ENCODE data around the gene SPATA13. TPM values are rescaled to one million over a fixed set of nuclear protein-coding genes. Genes with fewer than 3 reads are reported as not detected.
"Not testable (repeated sequence)": the region's sequence is repeated elsewhere in the genome, so short reads cannot be mapped to it uniquely, and the experiment has no call there.

The SPATA13 gene
- 10 to 100 TPM; 55.4 to 59.2 TPM for total RNA-seq

DNA sequence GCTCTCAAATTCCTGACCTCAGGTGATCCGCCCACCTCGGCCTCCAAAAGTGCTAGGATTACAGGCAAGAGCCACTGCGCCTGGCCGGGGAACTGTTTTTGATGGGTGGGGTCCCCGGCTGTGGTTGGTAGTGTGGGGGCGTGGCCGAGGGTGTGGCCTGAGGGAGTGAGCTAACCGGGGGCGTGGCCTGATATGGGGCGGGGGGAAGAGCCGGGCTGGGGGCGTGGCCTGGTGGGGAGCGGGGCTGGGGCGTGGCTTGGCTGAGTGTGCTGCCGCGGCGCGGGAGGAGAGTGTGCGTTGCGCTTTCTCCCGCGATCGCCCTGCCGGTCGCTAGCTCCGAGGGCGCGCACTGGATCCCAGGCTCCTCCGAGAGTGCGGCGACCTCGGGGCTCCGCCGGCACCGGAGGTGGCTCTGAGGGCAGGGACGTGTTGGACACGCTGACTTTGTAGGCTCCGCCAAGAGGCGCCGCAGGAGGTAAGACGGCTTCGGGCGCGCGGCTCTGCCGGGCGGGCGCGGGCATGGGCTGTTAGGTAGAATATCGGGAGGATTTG lies at the start of gene SPATA13:
TSS of gene SPATA13 (plus strand) at position 263 of the 552 bp plus-strand sequence. CDS start 62,210 bp downstream, outside the sequence.
- Mint-ChIP-seq H3K36me3 (ENCODE audit: low read depth) (no peaks in the 10 kb centered on the region), H3K27me3 (peaks cover 10% of the 10 kb centered on the region), H3K27ac (peak within 1 kb of the TSS; percentile 18), H3K4me1 (peaks cover 25% of the 10 kb centered on the region), H3K4me3 (peak within 1 kb of the TSS; percentile 84), H3K9me3 (no peaks in the 10 kb centered on the region)
- DNase-seq, result peak; percentile 94
- POLR2A ChIA-PET, result interaction anchor here (0.7 to 2.2 kb wide), 13 partner anchors 8 to 272 kb away, joined by 3 to 12 read pairs (median 4); no protein-coding TSS in a partner anchor
- CTCF ChIA-PET, result interaction anchor here (0.6 to 2.1 kb wide), 11 partner anchors 16 to 140 kb away, joined by 3 to 11 read pairs (median 4); no protein-coding TSS in a partner anchor

DNA sequence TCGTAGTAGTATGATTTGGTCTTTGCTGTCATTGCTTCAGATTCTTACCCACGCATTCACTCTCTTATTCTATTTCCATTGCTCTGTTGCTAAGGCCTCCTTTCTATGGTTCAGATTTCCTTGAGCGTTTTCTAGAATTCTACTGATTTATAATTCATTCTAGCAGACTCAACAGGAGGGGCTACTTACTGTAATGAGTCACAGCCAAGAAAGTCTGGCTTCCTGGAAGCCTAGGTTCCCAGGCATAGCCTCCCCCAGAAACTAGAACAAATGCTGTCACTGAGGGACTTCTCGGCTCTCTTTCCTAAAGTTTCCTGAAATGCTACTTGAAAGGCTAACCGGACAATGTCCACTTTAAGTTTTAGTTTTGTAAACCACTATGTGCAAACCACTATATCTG lies 47.7 kb upstream of the SPATA13 start:
- ChIA-PET POLR2A (no interaction called here), CTCF (no interaction called here)
- Mint-ChIP-seq H3K36me3 (ENCODE audit: low read depth) (no peaks in the 10 kb centered on the region), H3K27me3 (peaks cover 23% of the 10 kb centered on the region), H3K27ac (no peak overlapping the region), H3K4me3 (no peak overlapping the region), H3K9me3 (no peaks in the 10 kb centered on the region), H3K4me1 (peaks cover 13% of the 10 kb centered on the region)
- DNase-seq, result no peak

DNA sequence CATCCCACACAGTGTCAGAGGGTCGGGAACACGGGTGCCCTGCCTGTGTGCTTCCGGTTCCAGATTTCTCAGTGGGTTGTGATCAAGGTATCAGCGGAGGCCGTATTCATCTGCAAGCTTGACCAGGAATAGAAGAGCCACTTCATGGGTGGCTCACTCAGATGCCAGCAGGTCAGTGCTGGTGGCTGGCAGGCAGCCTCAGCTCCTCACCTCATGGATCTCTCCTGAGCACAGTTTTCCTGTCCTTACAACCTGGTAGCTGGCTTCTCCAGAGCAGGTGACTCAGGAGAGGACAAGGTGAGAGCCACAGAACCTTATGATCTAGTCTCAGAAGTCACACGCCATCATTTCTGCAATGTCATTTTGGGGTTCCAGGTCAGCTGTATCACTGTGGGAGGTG lies 44.8 kb upstream of the SPATA13 start:
- H3K27me3 Mint-ChIP-seq, result peaks cover 13% of the 10 kb centered on the region
- H3K27ac Mint-ChIP-seq, result no peak overlapping the region
- DNase-seq, result no peak
- no peaks in the 10 kb centered on the region for H3K9me3 Mint-ChIP-seq
- H3K36me3 Mint-ChIP-seq (ENCODE audit: low read depth), result no peaks in the 10 kb centered on the region
- POLR2A ChIA-PET, result no interaction called here
- no peak overlapping the region for H3K4me3 Mint-ChIP-seq
- CTCF ChIA-PET, result no interaction called here
- H3K4me1 Mint-ChIP-seq, result peaks cover 24% of the 10 kb centered on the region

DNA sequence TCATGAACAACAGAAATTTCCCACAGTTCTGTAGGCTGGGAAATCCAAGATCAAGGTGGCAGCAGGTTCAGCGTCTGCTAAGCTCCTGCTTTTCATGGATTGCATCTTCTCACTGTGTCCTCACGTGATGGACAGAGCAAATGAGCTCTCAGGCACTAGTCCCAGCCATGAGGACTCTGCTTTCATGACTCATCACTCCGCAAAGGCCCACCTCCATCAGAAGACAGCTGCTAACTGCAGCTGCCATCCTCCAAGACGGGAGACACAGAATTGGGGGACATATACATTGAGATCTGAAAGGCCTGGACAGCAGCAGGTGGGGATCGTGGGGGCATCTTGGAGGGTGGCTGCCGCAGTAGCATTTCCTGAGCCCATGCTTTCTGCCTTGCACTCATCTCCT lies 44.4 kb upstream of the SPATA13 start:
- Mint-ChIP-seq H3K27ac (no peak overlapping the region), H3K4me1 (peaks cover 29% of the 10 kb centered on the region), H3K36me3 (ENCODE audit: low read depth) (no peaks in the 10 kb centered on the region), H3K4me3 (no peak overlapping the region), H3K27me3 (peaks cover 13% of the 10 kb centered on the region), H3K9me3 (no peaks in the 10 kb centered on the region)
- POLR2A ChIA-PET, result no interaction called here
- no peak for DNase-seq
- CTCF ChIA-PET, result no interaction called here

DNA sequence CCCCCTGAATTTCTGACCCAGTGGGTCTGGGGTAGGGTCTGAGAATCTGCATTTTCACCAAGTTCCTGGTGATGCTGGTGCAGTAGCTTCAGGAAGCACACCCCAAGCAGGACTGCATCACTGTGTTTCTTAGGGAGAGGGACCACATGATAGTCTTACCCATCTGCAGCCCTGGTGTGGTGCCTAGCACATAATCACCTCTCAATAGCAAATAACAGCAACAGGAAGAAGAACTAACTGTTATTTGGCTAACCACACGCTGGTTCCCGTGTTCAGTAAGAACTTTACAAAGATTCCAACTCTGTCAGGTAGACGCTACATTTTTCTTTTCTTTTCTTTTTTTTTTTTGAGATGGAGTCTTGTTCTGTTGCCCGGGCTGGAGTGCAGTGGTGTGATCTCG lies 41.9 kb upstream of the SPATA13 start:
- H3K4me1 Mint-ChIP-seq, result peaks cover 46% of the 10 kb centered on the region
- ChIA-PET POLR2A (no interaction called here), CTCF (no interaction called here)
- H3K27me3 Mint-ChIP-seq, result peaks cover 6% of the 10 kb centered on the region
- DNase-seq, result no peak
- H3K9me3 Mint-ChIP-seq, result no peaks in the 10 kb centered on the region
- H3K4me3 Mint-ChIP-seq, result no peak overlapping the region
- H3K27ac Mint-ChIP-seq, result no peak overlapping the region
- H3K36me3 Mint-ChIP-seq (ENCODE audit: low read depth), result no peaks in the 10 kb centered on the region

DNA sequence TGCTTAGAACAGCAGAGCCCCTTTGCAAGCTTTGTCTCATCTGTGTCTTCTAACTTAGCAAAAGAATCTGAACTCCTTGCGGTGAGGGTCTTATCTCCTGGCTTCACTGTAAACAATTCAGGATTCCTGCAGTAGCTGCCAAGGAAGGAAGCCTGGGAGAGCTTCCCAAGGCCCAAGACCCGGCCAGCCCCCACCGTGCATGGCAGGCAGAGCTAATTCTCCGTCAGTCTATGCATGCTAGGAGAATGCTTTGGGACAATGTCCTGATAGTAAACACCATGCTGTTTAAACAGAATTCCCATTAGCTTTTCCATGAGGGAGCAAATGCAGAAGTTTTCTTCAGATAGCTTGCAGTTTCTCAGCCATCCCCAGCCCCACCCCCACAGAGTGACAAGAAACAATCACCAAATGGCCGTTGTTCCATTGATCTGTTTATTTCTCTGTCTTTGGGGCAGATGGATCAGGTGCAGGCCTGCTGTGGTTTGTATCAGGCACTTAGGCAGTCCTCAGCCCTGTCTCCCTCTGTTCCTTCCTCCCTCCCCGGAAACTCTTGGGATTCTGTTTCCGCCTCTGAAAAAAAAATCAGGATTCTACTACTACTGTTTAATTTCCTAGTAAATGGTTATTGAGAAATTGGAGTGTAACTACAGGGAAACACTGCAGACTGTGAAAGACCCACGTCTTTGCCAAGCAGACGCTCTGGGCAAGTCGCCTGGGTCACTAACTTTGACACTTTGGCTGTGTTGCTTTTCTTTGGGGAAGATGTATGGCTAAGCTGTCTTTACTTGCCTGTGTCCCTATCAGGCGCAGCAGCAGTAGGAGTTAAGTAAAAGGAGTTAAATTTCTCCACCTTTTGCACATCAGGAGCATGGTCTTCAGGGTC lies 40.7 kb upstream of the SPATA13 start:
- H3K27ac Mint-ChIP-seq, result no peak overlapping the region
- H3K9me3 Mint-ChIP-seq, result no peaks in the 10 kb centered on the region
- CTCF ChIA-PET, result no interaction called here
- H3K4me1 Mint-ChIP-seq, result peaks cover 49% of the 10 kb centered on the region
- no peaks in the 10 kb centered on the region for H3K36me3 Mint-ChIP-seq (ENCODE audit: low read depth)
- H3K4me3 Mint-ChIP-seq, result no peak overlapping the region
- POLR2A ChIA-PET, result interaction anchor here (1.1 kb wide), 1 partner anchor 10 kb away, joined by 3 read pairs; no protein-coding TSS in a partner anchor
- no peak for DNase-seq
- H3K27me3 Mint-ChIP-seq, result peaks cover 6% of the 10 kb centered on the region

DNA sequence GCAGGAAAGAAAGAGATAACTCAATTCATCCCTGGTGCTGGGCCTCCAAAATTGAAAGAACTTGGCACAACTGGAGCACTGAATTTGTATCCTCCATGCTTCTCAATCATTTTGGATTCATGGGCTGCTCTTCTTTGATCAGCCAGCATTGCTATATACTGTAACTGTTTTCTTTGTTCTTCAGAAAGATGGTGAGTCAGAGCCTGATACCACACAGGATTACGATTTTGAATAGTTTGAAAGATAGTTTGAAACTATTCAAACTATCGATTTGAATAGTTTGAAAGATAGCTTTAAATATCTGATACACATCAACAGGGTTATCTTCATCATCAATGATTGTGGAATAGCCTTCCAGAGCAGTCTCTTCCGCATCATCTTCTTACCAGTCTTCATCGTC lies 38.5 kb upstream of the SPATA13 start:
- Mint-ChIP-seq H3K27ac (peak overlapping the region; percentile 44), H3K4me3 (peak overlapping the region; percentile 11), H3K4me1 (peaks cover 67% of the 10 kb centered on the region)
- POLR2A ChIA-PET, result interaction anchor here (1.9 to 2.0 kb wide), 2 partner anchors 8 to 25 kb away, joined by 7 to 8 read pairs; no protein-coding TSS in a partner anchor
- not testable (repeated sequence) for H3K9me3 Mint-ChIP-seq; DNase-seq; H3K36me3 Mint-ChIP-seq (ENCODE audit: low read depth); H3K27me3 Mint-ChIP-seq
- CTCF ChIA-PET, result interaction anchor here (1.0 to 1.1 kb wide), 2 partner anchors 68 kb away, joined by 3 read pairs; no protein-coding TSS in a partner anchor

DNA sequence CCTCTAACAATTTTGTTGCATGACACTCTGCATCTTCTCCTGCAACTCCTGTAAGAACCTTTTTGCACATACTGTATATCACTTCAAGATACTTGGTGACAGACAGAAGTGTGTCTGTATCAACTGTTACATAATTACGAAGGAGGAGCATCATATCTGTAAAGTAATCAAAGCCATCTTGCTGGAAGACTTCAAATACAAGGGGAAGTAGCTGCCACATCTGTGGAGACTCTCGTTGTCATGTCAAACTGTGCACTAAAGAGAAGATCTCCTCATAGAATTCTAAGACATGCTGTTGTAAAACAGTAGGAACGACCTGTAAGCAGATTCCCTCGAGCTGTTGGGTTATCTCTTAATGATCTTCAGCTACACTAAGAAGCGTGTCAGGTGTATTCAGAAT lies 38.0 kb upstream of the SPATA13 start:
- Mint-ChIP-seq H3K4me3 (no peak overlapping the region), H3K36me3 (ENCODE audit: low read depth) (no peaks in the 10 kb centered on the region), H3K27me3 (peaks cover 5% of the 10 kb centered on the region), H3K9me3 (no peaks in the 10 kb centered on the region), H3K27ac (peak overlapping the region; percentile 16), H3K4me1 (peaks cover 72% of the 10 kb centered on the region)
- ChIA-PET CTCF (interaction anchor here (0.6 to 1.1 kb wide), 2 partner anchors 15 to 69 kb away, joined by 3 to 4 read pairs; no protein-coding TSS in a partner anchor), POLR2A (interaction anchor here (2.0 kb wide), 1 partner anchor 25 kb away, joined by 7 read pairs; no protein-coding TSS in a partner anchor)
- no peak for DNase-seq

DNA sequence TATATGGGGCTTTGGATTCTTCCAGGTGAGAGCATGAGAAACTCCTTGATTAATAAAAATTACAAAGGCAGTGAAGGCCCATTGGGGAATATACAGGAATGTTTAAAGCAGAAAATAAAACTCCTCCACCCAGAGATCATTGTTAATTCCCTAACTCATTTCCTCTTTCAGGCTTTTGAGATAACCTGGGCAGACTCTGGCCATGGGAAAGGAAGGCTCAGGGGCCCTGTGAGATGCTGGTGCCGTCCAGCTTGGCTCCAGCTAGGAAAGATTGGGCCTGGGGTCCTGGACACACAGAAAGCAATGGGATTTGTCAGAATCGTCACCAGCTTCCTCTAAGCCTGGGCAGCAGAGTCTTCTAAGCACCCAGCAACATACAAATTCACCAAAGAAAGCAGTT lies 36.8 kb upstream of the SPATA13 start:
- Mint-ChIP-seq H3K9me3 (no peaks in the 10 kb centered on the region), H3K36me3 (ENCODE audit: low read depth) (no peaks in the 10 kb centered on the region), H3K4me1 (peaks cover 71% of the 10 kb centered on the region), H3K27ac (no peak overlapping the region), H3K27me3 (peaks cover 5% of the 10 kb centered on the region), H3K4me3 (no peak overlapping the region)
- ChIA-PET CTCF (no interaction called here), POLR2A (no interaction called here)
- no peak for DNase-seq

DNA sequence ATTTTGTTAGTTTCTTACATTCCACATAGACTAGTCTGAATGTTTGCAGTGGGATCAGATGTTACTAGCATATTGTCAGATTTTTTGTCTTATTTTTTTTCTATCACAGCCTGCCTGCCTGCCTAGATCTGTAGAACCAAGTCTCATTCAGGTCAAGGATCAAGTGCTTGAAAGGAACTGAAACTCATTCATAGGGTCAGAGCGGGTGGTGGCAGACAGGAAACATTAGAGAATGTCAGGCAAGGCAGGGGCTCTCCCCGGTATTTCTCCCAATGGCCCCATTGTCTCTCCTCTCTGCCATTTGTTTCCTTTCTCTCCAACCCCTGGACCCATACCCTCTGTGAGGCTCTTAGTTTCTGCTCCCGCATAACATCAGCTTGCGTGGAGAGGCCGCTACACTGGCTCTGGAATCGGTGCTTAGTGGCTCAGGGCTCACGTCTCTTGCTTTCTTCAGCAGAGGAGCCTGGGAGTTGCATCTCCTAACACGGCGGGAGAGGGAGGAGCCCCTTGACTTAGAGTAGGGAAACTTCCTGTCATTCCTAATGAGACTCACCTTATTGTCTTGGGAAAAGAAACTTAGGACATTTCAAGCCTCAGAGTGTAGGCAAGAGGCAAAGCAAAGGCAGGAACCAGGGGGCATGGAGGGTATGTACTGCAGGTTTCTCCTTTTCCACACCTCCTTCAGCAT lies 35.6 kb upstream of the SPATA13 start:
- CTCF ChIA-PET, result no interaction called here
- Mint-ChIP-seq H3K27me3 (peaks cover 5% of the 10 kb centered on the region), H3K27ac (no peak overlapping the region), H3K9me3 (no peaks in the 10 kb centered on the region), H3K4me3 (no peak overlapping the region), H3K36me3 (ENCODE audit: low read depth) (no peaks in the 10 kb centered on the region), H3K4me1 (peaks cover 71% of the 10 kb centered on the region)
- DNase-seq, result no peak
- POLR2A ChIA-PET, result no interaction called here

DNA sequence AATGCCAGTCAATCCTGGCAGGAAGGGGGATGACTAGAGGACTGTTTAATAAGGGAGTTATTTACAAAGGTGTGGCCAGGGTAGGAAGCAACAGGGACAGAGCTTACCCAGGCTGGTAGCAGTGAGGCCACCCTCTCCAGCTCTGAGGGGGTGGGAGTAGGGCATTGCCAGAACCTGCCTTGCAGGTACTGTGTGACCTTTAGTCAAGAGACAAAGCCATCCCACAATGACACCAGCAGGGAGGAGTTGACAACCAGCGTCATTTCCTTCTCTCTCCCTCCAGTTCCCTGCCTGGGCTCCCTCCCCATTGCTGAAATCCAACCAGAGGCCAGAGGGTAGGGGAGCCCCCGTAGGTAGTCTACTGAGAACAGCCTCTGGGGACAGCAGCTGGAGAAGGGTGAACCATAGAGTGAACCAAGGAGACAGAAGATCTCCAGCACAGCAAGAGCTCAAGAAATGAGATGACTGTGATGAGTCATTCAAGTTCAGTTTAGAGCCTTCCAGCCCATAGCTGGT lies 33.3 kb upstream of the SPATA13 start:
- Mint-ChIP-seq H3K9me3 (peaks cover 11% of the 10 kb centered on the region), H3K4me1 (peaks cover 64% of the 10 kb centered on the region), H3K27ac (peak overlapping the region; percentile 52), H3K4me3 (no peak overlapping the region), H3K36me3 (ENCODE audit: low read depth) (peaks cover 12% of the 10 kb centered on the region), H3K27me3 (peaks cover 4% of the 10 kb centered on the region)
- ChIA-PET CTCF (no interaction called here), POLR2A (interaction anchor here (0.6 kb wide), 1 partner anchor 36 kb away, joined by 4 read pairs; no protein-coding TSS in a partner anchor)
- peak; percentile 44 for DNase-seq

DNA sequence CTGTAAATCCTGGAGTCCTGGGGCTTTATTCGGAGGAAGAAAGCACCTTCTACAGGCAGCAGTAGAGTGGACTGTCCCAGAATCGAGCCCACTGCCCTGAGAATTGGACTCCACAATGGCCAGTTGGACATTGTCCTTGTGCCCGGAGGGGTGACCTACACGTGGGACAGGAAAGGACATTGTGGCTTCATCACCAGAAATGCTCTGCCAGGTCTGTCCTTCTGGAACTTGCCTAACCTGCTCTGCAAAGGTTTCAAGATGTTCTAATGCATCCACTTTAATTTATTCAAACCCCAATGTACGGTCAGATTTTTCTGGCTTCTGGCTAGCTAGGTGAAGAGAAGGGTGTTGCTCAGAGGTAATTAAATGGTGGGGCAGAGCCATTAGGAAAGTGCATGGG lies 32.4 kb upstream of the SPATA13 start:
- Mint-ChIP-seq H3K27ac (no peak overlapping the region), H3K36me3 (ENCODE audit: low read depth) (peaks cover 12% of the 10 kb centered on the region), H3K4me1 (peaks cover 58% of the 10 kb centered on the region), H3K9me3 (peaks cover 11% of the 10 kb centered on the region), H3K27me3 (peaks cover 4% of the 10 kb centered on the region), H3K4me3 (no peak overlapping the region)
- CTCF ChIA-PET, result no interaction called here
- POLR2A ChIA-PET, result no interaction called here
- DNase-seq, result no peak

DNA sequence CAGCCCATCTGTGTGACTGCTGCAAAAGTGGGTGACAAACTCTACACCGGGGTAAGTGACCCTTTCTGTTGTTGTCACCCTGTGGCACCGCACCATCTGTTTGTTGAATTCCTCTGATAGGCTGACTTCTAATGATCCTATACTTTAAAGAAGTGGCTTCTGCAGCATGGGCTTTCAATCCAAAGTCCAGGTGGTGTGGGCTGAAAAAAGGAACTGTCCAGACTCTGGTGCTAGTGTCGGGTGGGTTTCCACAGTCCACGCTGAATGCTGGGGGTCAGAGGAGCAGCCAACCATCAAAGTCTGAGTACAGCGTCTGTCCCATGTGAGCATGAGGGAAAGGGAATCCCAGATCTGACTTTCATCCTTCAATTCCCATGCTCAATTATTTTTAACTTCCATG lies 31.6 kb upstream of the SPATA13 start:
- ChIA-PET POLR2A (interaction anchor here (0.6 kb wide), 1 partner anchor 32 kb away, joined by 3 read pairs; no protein-coding TSS in a partner anchor), CTCF (no interaction called here)
- H3K27me3 Mint-ChIP-seq, result peaks cover 4% of the 10 kb centered on the region
- H3K9me3 Mint-ChIP-seq, result peaks cover 11% of the 10 kb centered on the region
- H3K4me1 Mint-ChIP-seq, result peaks cover 54% of the 10 kb centered on the region
- no peak overlapping the region for H3K27ac Mint-ChIP-seq
- no peak overlapping the region for H3K4me3 Mint-ChIP-seq
- peaks cover 12% of the 10 kb centered on the region for H3K36me3 Mint-ChIP-seq (ENCODE audit: low read depth)
- DNase-seq, result no peak
